Measurements from ENCODE around the gene NEU4.
"Not testable (repeated sequence)": the region's sequence is repeated elsewhere in the genome, so short reads cannot be mapped to it uniquely, and the experiment has no call there.

NEU4 gene

DNA sequence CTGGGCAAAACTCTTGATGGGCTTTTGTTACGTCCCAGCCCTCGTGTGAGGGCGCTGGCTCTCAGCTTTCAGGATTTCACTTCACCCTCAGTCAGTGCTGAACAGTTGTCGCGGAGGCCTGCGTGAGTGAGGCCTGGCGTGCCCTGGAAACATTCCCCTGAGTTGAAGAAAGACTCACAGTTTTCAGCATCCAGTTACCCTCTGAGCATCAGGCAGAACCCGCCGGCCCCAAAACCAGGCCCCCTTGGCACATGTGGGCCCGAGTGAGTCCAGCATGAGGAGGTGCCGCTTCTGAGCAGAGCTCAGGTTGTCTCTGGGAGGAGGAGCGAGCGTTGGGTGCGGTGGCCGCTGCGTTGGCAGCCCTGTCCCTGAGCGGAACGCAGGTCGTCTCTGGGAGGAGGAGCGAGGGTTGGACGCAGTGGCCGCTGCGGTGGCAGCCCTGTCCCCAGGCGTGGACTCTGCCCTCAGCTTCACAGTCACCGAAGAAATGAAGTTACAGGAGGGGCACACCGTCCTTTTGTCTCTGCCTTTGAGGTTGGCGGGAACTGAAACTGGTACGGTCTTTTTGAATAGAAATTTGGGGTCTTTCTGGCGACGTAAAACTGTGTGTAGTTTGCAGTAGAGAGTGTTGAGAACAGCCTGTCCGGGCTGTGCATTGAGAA is at the start of gene NEU4:
Gene NEU4 (plus strand): TSS at position 473 of the 662 bp plus-strand sequence. CDS start 5,292 bp downstream, outside the sequence.
- DNase-seq (ENCODE audit: low read depth in 2 of 2), result no peak

DNA sequence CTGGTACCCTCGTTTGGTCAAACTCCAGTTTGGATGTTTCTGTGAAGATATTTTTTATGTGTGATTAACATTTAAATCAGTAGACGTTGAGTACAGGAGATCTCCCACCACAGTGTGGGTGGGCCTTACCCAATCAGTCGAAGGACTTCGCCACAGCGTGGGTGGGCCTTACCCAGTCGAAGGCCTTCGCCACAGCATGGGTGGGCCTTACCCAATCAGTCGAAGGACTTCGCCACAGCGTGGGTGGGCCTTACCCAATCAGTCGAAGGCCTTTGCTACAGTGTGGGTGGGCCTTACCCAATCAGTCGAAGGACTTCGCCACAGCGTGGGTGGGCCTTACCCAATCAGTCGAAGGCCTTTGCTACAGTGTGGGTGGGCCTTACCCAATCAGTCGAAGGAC is 49.1 kb upstream of the NEU4 start:
- not testable (repeated sequence) for DNase-seq (ENCODE audit: low read depth in 2 of 2)

DNA sequence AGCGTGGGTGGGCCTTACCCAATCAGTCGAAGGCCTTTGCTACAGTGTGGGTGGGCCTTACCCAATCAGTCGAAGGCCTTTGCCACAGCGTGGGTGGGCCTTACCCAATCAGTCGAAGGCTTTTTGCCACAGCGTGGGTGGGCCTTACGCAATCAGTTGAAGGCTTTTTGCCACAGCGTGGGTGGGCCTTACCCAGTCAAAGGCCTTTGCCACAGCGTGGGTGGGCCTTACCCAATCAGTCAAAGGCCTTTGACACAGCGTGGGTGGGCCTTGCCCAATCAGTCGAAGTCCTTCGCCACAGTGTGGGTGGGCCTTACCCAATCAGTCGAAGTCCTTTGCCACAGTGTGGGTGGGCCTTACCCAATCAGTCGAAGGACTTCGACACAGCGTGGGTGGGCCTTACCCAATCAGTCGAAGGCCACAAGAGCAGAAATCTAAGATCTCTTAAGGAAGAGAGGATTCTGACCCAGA is 48.7 kb upstream of the NEU4 start:
- no peak for DNase-seq (ENCODE audit: low read depth in 2 of 2)

GRCh38 chr2:241762321-241762932 is 46.6 kb upstream of the NEU4 start:
- no peak for DNase-seq (ENCODE audit: low read depth in 2 of 2)

DNA sequence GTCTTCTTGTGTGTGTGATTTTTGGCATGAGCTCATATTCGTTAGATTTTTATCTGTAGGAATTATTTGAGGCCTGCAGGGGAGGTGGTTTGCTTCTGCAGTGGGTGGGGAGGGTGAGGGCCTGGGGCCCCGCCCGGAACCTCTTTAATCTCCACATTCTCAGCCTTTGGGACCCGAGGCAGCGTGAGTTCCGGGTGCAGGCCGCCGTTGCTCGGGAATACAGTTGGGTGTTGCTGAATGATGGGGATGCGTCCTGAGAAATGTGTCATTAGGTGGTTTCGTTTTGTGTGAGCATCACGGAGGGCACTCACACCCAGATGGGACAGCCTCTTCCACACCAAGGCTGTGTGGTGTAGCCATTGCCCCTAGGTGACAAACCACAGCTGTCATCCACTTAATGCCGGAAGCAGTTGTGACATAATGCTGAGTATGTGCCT is 46.0 kb upstream of the NEU4 start:
- DNase-seq (ENCODE audit: low read depth in 2 of 2), result peak in 1 of 2 donors; percentile 22

DNA sequence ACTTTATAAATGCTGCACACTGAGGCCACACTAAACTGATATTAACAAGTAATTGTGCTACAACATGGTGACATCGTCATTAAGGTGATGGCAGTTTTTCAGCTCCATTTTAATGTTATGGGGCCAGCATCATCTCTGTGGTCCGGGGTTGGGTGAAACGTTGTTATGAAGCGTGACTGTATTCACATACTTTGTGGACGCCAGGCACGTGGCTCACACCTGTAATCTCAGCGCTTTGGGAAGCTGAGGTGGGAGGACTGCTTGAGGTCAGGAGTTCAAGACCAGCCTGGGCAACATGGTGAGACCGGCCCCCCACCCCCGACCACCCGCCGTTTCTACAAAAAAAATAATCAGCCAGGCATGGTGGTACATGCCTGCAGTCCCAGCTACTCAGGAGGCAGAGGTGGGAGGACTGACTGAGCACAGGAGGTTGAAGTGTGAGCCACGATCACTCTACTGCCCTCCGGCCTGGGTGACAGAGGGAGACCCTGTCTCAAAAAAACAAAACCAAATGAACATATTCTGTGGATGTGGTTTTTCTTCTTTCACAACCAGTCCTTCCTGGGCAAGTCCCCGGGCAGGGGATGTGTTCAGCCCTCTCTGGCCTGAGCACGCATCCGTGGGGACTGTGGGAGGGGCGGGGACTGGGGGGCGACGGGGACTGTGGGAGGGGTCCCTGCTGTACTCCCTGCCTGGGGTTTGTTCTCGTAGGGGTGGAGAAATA is 45.3 kb upstream of the NEU4 start:
- no peak for DNase-seq (ENCODE audit: low read depth in 2 of 2)

DNA sequence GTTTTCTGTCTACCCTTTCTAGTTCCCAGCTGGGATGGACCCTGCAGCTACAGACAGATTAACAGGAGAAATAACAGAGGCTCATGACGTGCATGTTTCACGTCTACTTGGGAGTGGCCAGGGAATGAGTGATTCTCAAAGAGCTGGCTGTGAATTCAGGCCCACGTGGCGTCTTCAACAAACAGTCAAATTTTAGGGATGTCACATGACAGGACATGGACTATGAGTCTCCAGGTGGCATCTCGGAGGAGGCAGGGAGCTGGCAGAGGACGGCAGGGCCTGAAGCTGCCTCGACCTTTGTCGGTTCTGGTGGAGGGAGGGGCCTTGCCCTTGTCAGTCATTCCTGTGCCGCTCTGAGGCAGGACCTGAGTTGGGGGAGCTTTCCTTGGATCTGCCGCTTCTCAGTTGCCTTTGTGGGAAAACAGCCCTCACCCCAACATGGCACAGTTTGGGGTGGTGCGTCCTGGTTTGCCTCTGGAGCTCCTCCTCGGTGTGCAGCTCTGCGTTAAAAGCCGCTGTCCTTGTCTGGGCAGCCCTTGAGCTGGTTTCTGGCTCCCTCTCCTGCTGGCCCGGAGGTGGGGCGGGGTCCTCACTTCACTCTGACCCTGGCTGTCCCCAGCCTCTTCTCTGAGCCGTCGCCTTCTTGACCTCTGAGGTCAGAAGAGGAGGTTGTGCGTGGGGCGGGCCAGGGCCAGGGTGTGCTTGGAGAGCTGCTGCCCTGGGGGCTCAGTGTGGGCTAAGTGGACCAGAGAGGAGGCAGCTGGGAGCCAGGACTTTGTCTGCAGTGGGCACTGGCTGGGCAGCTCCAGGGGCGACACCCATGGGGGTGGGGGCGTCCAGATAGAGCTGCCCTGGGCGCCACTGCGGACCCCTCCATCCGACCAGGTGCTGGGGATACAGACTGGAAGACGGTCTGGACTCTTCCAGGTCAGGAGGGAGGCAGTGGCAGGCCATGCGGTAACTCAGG is 44.4 kb upstream of the NEU4 start:
- DNase-seq (ENCODE audit: low read depth in 2 of 2), result no peak

- DNase-seq (ENCODE audit: low read depth in 2 of 2), result no peak
Observed at GRCh38 chr2:241767464-241768250, 41.3 kb upstream of the NEU4 start.

GRCh38 chr2:241768251-241768711 is 40.7 kb upstream of the NEU4 start:
- DNase-seq (ENCODE audit: low read depth in 2 of 2), result no peak

DNA sequence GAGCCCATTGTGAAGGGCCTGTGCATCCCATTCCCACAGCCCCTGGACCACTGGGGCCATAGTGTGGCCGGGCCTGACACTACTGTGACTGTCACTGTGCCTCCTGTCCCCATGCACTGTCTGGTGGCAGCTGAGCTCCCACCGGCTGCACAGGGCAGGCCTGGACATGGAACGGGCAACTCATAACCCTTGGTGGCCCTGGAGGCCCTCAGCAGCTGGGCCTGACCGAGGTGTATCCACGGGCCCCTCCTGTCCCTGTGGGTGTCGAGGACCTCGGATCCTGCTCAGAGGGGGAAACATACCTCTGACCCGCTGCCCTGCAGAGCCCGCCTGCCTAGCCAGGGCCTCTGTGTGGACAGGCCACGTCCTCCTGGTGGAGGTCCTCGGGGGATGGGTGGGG is 40.1 kb upstream of the NEU4 start:
- no peak for DNase-seq (ENCODE audit: low read depth in 2 of 2)

- no peak for DNase-seq (ENCODE audit: low read depth in 2 of 2)
Observed at GRCh38 chr2:241769819-241770184, 39.2 kb upstream of the NEU4 start.

DNA sequence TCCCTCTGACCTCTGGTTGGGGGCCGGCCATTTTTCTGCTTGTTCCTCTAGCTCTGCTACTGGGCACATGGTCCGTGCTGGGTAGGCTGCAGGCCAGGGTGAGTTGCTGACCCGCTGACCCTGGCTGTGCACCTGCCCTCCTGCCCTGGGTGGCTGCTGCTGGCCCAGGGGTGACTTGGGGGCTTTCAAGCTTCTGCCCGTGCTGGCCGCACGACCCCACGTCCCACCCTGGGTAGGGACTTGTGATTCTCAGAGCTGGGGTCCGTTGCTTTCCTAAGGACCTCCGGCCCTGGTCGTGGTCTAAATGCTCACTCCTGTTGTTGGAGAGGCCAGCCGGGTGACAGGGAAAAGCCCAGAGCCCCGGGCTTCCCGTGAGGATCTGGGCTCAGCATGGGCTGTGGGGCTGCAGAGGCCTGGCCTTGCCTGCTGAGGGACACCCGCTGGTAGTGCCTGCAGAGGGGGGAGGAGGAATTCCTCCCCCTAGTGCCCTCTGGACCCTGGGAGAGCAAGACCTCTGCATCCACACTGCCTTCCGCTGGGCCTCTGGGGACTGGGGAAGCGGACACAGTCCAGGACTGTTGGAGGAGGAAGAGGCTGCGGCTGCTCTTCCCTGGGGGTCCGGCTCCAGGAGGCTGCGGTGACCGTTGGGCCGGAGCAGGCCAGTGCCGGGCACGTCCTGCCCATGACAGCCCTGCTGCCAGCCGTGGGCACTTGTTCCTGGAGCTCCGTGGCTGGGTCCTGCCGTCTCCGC is 38.6 kb upstream of the NEU4 start:
- no peak for DNase-seq (ENCODE audit: low read depth in 2 of 2)

GRCh38 chr2:241770936-241771285 is 38.1 kb upstream of the NEU4 start:
- no peak for DNase-seq (ENCODE audit: low read depth in 2 of 2)

- DNase-seq (ENCODE audit: low read depth in 2 of 2), result no peak
Observed at GRCh38 chr2:241771286-241772062, 37.5 kb upstream of the NEU4 start.

DNA sequence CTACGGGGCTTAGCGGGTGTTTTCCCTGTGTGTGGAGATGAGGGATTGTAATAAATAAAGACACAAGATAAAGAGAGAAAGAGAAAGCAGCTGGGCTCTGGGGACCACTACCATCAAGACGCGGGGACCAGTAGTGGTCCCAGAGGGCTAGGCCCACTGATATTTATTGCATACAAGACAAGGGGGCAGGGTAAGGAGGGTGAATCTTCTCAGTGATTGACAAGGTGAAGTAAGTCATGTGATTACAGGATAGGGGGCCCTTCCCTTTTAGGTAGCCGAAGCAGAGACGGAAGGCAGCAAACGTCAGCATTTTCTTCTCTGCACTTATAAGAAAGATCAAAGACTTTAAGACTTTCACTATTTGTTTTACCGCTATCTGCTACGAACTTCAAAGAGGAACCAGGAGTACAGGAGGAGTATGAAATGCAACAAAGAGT is 36.9 kb upstream of the NEU4 start:
- no peak for DNase-seq (ENCODE audit: low read depth in 2 of 2)

DNA sequence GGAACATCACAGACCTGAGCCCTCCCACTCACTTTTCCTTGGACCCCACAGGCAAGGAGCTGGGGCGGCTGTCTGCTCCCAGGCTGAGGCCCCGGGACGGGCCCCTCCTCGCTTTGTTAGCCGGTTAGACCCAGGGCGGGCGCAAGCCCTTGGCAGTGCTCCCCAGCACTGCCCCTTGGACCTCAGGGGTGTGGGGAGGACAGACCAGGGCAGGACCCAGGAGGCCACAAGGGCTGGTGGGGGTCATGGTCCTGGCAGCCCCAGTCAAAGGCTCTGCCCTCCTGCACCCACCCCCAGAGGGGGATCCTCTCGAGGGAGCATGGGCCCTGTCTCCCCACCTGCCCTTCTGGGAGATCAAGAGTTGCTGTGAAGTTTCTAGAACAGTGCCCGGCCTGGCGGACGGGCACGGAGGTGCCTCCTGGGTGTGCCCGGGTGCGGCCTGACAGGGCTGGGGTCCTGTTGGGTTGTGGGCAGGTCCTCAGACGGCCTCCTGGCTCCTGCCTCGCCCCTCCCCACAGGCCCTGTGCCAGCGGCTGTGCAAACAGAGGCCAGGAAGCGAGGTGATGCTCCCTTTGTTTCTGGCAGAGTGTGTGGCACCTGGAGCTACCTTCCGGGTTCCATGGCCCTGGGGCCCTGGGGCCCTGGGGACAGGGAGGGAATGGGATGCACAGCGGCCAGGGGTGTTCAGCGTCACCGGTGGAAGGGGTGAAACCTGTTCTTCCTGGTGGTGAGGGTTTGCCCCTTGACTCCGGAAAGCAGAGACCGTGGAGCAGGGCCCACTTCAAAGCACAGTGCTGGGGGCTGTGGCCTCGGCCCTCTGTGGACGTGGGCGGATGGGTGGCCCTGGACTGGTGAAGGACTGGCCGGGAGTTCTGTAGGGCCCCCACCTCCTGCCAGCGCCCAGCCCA is 35.2 kb upstream of the NEU4 start:
- no peak for DNase-seq (ENCODE audit: low read depth in 2 of 2)

- DNase-seq (ENCODE audit: low read depth in 2 of 2), result no peak
Observed at GRCh38 chr2:241774419-241775222, 34.4 kb upstream of the NEU4 start.
